ENCODE measurements around the gene SMIM5. TPM values are rescaled to one million over a fixed set of nuclear protein-coding genes. Genes with fewer than 3 reads are reported as not detected.
A peak's percentile ranks its signal among the peaks of the same experiment; 100 is the strongest.

Gene SMIM5
- polyA plus RNA-seq, 2 of the 4 experiments (the other 2 are of a cell fraction) = 0.15 to 0.25 TPM

DNA sequence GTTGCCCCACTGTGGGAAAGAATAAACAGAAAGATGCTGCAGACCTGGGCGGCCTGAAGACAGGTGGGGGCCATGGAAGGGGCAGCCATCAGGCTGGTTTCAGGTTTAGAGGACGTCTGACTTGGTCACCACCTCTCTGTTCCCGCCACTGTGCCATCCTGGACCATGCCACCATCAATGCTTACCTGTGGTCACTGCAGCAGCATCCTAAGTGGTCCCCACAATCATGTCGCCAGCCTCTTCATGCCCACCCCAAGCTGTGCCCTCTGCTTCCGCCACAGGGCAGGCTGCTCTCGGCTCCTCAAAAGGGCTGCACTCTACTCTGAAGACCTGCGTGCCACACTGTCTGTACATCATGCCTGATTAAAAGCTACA is 10.4 kb downstream of the SMIM5 start (continued):
- TF ChIP-seq JUN (IDR thresholded peaks at IDR 0.05) = no peak
- no peak for TF ChIP-seq MAFK (IDR thresholded peaks at IDR 0.05; ENCODE audit: partially characterized antibody)
- TF ChIP-seq CHD4 (IDR thresholded peaks at IDR 0.05; ENCODE audit: borderline replicate concordance) = no peak
- TF ChIP-seq HOXA7 (CRISPR knock-in tag; IDR thresholded peaks at IDR 0.05) = no peak

DNA sequence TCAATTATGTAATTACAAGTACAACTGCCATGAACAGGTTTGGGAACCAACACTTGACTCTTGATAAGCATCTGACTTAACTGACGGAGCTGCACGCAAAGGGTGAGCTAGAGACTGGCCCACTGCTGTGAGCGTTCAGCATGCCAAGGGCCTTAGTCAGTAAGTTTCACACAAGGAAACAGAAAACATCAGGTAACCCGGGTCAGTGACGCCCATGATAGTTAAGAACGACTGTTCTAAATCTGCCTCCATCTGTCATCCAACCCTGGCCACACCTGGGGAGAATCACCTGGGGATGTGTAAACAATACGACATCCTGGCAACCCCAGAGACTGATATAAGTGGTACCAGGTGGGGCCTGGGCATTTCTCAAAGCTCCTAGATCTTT is 12.3 kb downstream of the SMIM5 start:
- DNase-seq (ENCODE audit: low read depth in 1 of 2, low spot score in 1 of 2) (peak; percentile 87 to 92), ATAC-seq (peak; percentile 69 to 73), FAIRE-seq (peak; percentile 85)
- peak overlapping the region; percentile 5; the same call in 1 of the 3 replicates for H3K4me3 ChIP-seq
- 13% methylated on average over 7 of the region's 7 CpGs for WGBS (ENCODE audit: missing lambda C conversion rate)
- H3K4me2 ChIP-seq = peak overlapping the region; percentile 79
- CTCF ChIA-PET = interaction anchor here (0.8 to 51.3 kb wide), 14 partner anchors 1 to 371 kb away, joined by 3 to 2254 read pairs (median 6); partner anchors contain the start of genes GALK1, RECQL5, SAP30BP and SMIM5
- H3K9me3 ChIP-seq = no peaks in the 10 kb centered on the region
- POLR2A ChIA-PET = interaction anchor here (0.7 to 2.8 kb wide), 7 partner anchors 9 to 134 kb away, joined by 3 to 15 read pairs (median 4); partner anchors contain the start of genes RECQL5 and SMIM5
- peak overlapping the region; percentile 91 to 92 for H3K27ac ChIP-seq
- H3K4me1 ChIP-seq = peaks cover 31% of the 10 kb centered on the region
- TF ChIP-seq HOXB13 (CRISPR knock-in tag; IDR thresholded peaks at IDR 0.05; ENCODE audit: low read depth) = 0 out of 2 replicates have a peak, but pooled peaks have one; percentile 17
- no peak for TF ChIP-seq JUN (IDR thresholded peaks at IDR 0.05)
- no peak for TF ChIP-seq FOSL2 (IDR thresholded peaks at IDR 0.05)
- TF ChIP-seq FOSL2 (CRISPR knock-in tag; IDR thresholded peaks at IDR 0.05) = peak; percentile 82
- TF ChIP-seq, protein P1, sequence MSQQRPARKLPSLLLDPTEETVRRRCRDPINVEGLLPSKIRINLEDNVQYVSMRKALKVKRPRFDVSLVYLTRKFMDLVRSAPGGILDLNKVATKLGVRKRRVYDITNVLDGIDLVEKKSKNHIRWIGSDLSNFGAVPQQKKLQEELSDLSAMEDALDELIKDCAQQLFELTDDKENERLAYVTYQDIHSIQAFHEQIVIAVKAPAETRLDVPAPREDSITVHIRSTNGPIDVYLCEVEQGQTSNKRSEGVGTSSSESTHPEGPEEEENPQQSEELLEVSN (IDR thresholded peaks at IDR 0.05; ENCODE audit: borderline replicate concordance, low read depth) = no peak
- TF ChIP-seq ZC3H11A (IDR thresholded peaks at IDR 0.05) = no peak
- peak; percentile 70; the same call in 1 of the 2 replicates for TF ChIP-seq GATA3 (IDR thresholded peaks at IDR 0.05; ENCODE audit: borderline replicate concordance)
- TF ChIP-seq POLR2A (IDR thresholded peaks at IDR 0.05; ENCODE audit: low read length) = no peak
- TF ChIP-seq, protein P2, sequence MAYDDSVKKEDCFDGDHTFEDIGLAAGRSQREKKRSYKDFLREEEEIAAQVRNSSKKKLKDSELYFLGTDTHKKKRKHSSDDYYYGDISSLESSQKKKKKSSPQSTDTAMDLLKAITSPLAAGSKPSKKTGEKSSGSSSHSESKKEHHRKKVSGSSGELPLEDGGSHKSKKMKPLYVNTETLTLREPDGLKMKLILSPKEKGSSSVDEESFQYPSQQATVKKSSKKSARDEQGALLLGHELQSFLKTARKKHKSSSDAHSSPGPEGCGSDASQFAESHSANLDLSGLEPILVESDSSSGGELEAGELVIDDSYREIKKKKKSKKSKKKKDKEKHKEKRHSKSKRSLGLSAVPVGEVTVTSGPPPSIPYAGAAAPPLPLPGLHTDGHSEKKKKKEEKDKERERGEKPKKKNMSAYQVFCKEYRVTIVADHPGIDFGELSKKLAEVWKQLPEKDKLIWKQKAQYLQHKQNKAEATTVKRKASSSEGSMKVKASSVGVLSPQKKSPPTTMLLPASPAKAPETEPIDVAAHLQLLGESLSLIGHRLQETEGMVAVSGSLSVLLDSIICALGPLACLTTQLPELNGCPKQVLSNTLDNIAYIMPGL (CRISPR knock-in tag; IDR thresholded peaks at IDR 0.05; ENCODE audit: borderline replicate concordance) = no peak
- 0 out of 2 replicates have a peak, but pooled peaks have one; percentile 31 for TF ChIP-seq TFCP2L1 (CRISPR knock-in tag; IDR thresholded peaks at IDR 0.05)
- no peak for TF ChIP-seq HOXB5 (CRISPR knock-in tag; IDR thresholded peaks at IDR 0.05)
- no peak for TF ChIP-seq POLR2AphosphoS2 (conservative IDR thresholded peaks at IDR 0.05; ENCODE audit: low read length)
- TF ChIP-seq EHF (CRISPR knock-in tag; IDR thresholded peaks at IDR 0.05) = peak; percentile 26; the same call in 1 of the 2 replicates
- no peak for TF ChIP-seq CBX2 (IDR thresholded peaks at IDR 0.05; ENCODE audit: borderline replicate concordance, low read depth)
- no peak for TF ChIP-seq CEBPB (IDR thresholded peaks at IDR 0.05)
- TF ChIP-seq, protein P3, sequence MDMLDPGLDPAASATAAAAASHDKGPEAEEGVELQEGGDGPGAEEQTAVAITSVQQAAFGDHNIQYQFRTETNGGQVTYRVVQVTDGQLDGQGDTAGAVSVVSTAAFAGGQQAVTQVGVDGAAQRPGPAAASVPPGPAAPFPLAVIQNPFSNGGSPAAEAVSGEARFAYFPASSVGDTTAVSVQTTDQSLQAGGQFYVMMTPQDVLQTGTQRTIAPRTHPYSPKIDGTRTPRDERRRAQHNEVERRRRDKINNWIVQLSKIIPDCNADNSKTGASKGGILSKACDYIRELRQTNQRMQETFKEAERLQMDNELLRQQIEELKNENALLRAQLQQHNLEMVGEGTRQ (IDR thresholded peaks at IDR 0.05) = no peak
- TF ChIP-seq PHF8 (IDR thresholded peaks at IDR 0.05; ENCODE audit: borderline replicate concordance, low read depth) = no peak
- no peak for TF ChIP-seq FOXS1 (CRISPR knock-in tag; IDR thresholded peaks at IDR 0.05)
- TF ChIP-seq, protein P4, sequence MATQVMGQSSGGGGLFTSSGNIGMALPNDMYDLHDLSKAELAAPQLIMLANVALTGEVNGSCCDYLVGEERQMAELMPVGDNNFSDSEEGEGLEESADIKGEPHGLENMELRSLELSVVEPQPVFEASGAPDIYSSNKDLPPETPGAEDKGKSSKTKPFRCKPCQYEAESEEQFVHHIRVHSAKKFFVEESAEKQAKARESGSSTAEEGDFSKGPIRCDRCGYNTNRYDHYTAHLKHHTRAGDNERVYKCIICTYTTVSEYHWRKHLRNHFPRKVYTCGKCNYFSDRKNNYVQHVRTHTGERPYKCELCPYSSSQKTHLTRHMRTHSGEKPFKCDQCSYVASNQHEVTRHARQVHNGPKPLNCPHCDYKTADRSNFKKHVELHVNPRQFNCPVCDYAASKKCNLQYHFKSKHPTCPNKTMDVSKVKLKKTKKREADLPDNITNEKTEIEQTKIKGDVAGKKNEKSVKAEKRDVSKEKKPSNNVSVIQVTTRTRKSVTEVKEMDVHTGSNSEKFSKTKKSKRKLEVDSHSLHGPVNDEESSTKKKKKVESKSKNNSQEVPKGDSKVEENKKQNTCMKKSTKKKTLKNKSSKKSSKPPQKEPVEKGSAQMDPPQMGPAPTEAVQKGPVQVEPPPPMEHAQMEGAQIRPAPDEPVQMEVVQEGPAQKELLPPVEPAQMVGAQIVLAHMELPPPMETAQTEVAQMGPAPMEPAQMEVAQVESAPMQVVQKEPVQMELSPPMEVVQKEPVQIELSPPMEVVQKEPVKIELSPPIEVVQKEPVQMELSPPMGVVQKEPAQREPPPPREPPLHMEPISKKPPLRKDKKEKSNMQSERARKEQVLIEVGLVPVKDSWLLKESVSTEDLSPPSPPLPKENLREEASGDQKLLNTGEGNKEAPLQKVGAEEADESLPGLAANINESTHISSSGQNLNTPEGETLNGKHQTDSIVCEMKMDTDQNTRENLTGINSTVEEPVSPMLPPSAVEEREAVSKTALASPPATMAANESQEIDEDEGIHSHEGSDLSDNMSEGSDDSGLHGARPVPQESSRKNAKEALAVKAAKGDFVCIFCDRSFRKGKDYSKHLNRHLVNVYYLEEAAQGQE (IDR thresholded peaks at IDR 0.05) = no peak
- no peak for TF ChIP-seq HOXA7 (CRISPR knock-in tag; IDR thresholded peaks at IDR 0.05)
- no peak for TF ChIP-seq RAD21 (conservative IDR thresholded peaks at IDR 0.05 in 1 of 2, IDR thresholded peaks at IDR 0.05 in 1 of 2)
- TF ChIP-seq CBX8 (IDR thresholded peaks at IDR 0.05) = no peak
- TF ChIP-seq ZSCAN20 (CRISPR knock-in tag; IDR thresholded peaks at IDR 0.05) = 0 out of 2 replicates have a peak, but pooled peaks have one; percentile 12
- TF ChIP-seq NR3C1 (IDR thresholded peaks at IDR 0.05) = no peak
- no peak for TF ChIP-seq RCOR1 (IDR thresholded peaks at IDR 0.05; ENCODE audit: low read depth, low read length)
- TF ChIP-seq, protein P5, sequence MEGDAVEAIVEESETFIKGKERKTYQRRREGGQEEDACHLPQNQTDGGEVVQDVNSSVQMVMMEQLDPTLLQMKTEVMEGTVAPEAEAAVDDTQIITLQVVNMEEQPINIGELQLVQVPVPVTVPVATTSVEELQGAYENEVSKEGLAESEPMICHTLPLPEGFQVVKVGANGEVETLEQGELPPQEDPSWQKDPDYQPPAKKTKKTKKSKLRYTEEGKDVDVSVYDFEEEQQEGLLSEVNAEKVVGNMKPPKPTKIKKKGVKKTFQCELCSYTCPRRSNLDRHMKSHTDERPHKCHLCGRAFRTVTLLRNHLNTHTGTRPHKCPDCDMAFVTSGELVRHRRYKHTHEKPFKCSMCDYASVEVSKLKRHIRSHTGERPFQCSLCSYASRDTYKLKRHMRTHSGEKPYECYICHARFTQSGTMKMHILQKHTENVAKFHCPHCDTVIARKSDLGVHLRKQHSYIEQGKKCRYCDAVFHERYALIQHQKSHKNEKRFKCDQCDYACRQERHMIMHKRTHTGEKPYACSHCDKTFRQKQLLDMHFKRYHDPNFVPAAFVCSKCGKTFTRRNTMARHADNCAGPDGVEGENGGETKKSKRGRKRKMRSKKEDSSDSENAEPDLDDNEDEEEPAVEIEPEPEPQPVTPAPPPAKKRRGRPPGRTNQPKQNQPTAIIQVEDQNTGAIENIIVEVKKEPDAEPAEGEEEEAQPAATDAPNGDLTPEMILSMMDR (IDR thresholded peaks at IDR 0.05) = no peak
- no peak for TF ChIP-seq MAZ (IDR thresholded peaks at IDR 0.05; ENCODE audit: borderline replicate concordance, low read depth, low read length)
- TF ChIP-seq, protein P6, sequence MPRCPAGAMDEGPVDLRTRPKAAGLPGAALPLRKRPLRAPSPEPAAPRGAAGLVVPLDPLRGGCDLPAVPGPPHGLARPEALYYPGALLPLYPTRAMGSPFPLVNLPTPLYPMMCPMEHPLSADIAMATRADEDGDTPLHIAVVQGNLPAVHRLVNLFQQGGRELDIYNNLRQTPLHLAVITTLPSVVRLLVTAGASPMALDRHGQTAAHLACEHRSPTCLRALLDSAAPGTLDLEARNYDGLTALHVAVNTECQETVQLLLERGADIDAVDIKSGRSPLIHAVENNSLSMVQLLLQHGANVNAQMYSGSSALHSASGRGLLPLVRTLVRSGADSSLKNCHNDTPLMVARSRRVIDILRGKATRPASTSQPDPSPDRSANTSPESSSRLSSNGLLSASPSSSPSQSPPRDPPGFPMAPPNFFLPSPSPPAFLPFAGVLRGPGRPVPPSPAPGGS (IDR thresholded peaks at IDR 0.05) = 0 out of 3 replicates have a peak, but pooled peaks have one; percentile 6
